ENCODE measurements around the gene PITPNC1.
"Not testable (repeated sequence)": the region's sequence is repeated elsewhere in the genome, so short reads cannot be mapped to it uniquely, and the experiment has no call there.

PITPNC1 gene

GRCh38 chr17:67478401-67479041, 101.4 kb downstream of the PITPNC1 start:
- H3K9me3 ChIP-seq (replicated peaks; ENCODE audit: insufficient read depth, low read length) = no peaks in the 10 kb centered on the region
- no peak for DNase-seq
- no peak overlapping the region for H3K4me2 ChIP-seq (ENCODE audit: low read depth, low read length)
- H4K20me1 ChIP-seq (ENCODE audit: insufficient read depth, low read length) = no peaks in the 10 kb centered on the region
- H3K36me3 ChIP-seq (replicated peaks; ENCODE audit: insufficient read depth, low read length) = no peaks in the 10 kb centered on the region
- H2AFZ ChIP-seq (ENCODE audit: low read length) = no peak overlapping the region
- H3K9me2 ChIP-seq (replicated peaks; ENCODE audit: insufficient read depth, low read length) = no peaks in the 10 kb centered on the region
- TF ChIP-seq EZH2phosphoT487 (IDR thresholded peaks at IDR 0.05; ENCODE audit: low read length) (no peak), EZH2 (optimal IDR thresholded peaks at IDR 0.05; ENCODE audit: low read depth, low read length) (no peak), CTCF (IDR thresholded peaks at IDR 0.05; ENCODE audit: low read length) (no peak)
- H3F3A ChIP-seq (ENCODE audit: insufficient read depth, low read length) = no peaks in the 10 kb centered on the region
- H3K4me1 ChIP-seq (ENCODE audit: low read length) = no peaks in the 10 kb centered on the region
- no peaks in the 10 kb centered on the region for H3K27me3 ChIP-seq (replicated peaks; ENCODE audit: insufficient read depth, low read length)
- H3K9ac ChIP-seq (ENCODE audit: low read length) = no peak overlapping the region
- H3K27ac ChIP-seq (ENCODE audit: low read length) = no peak overlapping the region
- peaks cover 15% of the 10 kb centered on the region for H3K79me2 ChIP-seq (ENCODE audit: low read length)
- no peak overlapping the region for H3K4me3 ChIP-seq (ENCODE audit: low read length)

GRCh38 chr17:67479148-67479547, 102.1 kb downstream of the PITPNC1 start:
- Histone ChIP-seq H3K9me3 (replicated peaks; ENCODE audit: insufficient read depth, low read length) (no peaks in the 10 kb centered on the region), H3K4me1 (ENCODE audit: low read length) (no peaks in the 10 kb centered on the region), H3K9ac (ENCODE audit: low read length) (no peak overlapping the region), H3K79me2 (ENCODE audit: low read length) (peaks cover 16% of the 10 kb centered on the region), H3K4me3 (ENCODE audit: low read length) (no peak overlapping the region), H2AFZ (ENCODE audit: low read length) (no peak overlapping the region), H3F3A (ENCODE audit: insufficient read depth, low read length) (no peaks in the 10 kb centered on the region), H3K4me2 (ENCODE audit: low read depth, low read length) (no peak overlapping the region), H3K9me2 (replicated peaks; ENCODE audit: insufficient read depth, low read length) (no peaks in the 10 kb centered on the region), H3K27ac (ENCODE audit: low read length) (no peak overlapping the region), H3K36me3 (replicated peaks; ENCODE audit: insufficient read depth, low read length) (no peaks in the 10 kb centered on the region), H3K27me3 (replicated peaks; ENCODE audit: insufficient read depth, low read length) (no peaks in the 10 kb centered on the region), H4K20me1 (ENCODE audit: insufficient read depth, low read length) (no peaks in the 10 kb centered on the region)
- no peak for DNase-seq
- TF ChIP-seq EZH2phosphoT487 (IDR thresholded peaks at IDR 0.05; ENCODE audit: low read length) = no peak

- H3K27ac ChIP-seq (ENCODE audit: low read length); H4K20me1 ChIP-seq (ENCODE audit: insufficient read depth, low read length); H3K9ac ChIP-seq (ENCODE audit: low read length): not testable (repeated sequence)
Measured at GRCh38 chr17:67480959-67481358, 103.9 kb downstream of the PITPNC1 start.

GRCh38 chr17:67481808-67482207, 104.7 kb downstream of the PITPNC1 start:
- Histone ChIP-seq H3K4me3 (ENCODE audit: low read length) (no peak overlapping the region), H3K9me2 (replicated peaks; ENCODE audit: insufficient read depth, low read length) (no peaks in the 10 kb centered on the region), H3K79me2 (ENCODE audit: low read length) (peaks cover 18% of the 10 kb centered on the region), H3K9ac (ENCODE audit: low read length) (no peak overlapping the region), H3K4me2 (ENCODE audit: low read depth, low read length) (no peak overlapping the region), H3K27me3 (replicated peaks; ENCODE audit: insufficient read depth, low read length) (no peaks in the 10 kb centered on the region), H2AFZ (ENCODE audit: low read length) (no peak overlapping the region), H3K27ac (ENCODE audit: low read length) (no peak overlapping the region), H4K20me1 (ENCODE audit: insufficient read depth, low read length) (no peaks in the 10 kb centered on the region), H3K9me3 (replicated peaks; ENCODE audit: insufficient read depth, low read length) (no peaks in the 10 kb centered on the region), H3K36me3 (replicated peaks; ENCODE audit: insufficient read depth, low read length) (no peaks in the 10 kb centered on the region), H3F3A (ENCODE audit: insufficient read depth, low read length) (no peaks in the 10 kb centered on the region), H3K4me1 (ENCODE audit: low read length) (no peaks in the 10 kb centered on the region)
- TF ChIP-seq EZH2phosphoT487 (IDR thresholded peaks at IDR 0.05; ENCODE audit: low read length) = no peak
- TF ChIP-seq EZH2 (optimal IDR thresholded peaks at IDR 0.05; ENCODE audit: low read depth, low read length) = no peak
- no peak for TF ChIP-seq CTCF (IDR thresholded peaks at IDR 0.05; ENCODE audit: low read length)
- no peak for DNase-seq

More at GRCh38 chr17:67480959-67481358, 103.9 kb downstream of the PITPNC1 start:
- peaks cover 20% of the 10 kb centered on the region for H3K79me2 ChIP-seq (ENCODE audit: low read length)
- H3K9me3 ChIP-seq (replicated peaks; ENCODE audit: insufficient read depth, low read length); H3K4me2 ChIP-seq (ENCODE audit: low read depth, low read length); H3F3A ChIP-seq (ENCODE audit: insufficient read depth, low read length); H3K9me2 ChIP-seq (replicated peaks; ENCODE audit: insufficient read depth, low read length); H3K4me3 ChIP-seq (ENCODE audit: low read length); H2AFZ ChIP-seq (ENCODE audit: low read length); DNase-seq; H3K27me3 ChIP-seq (replicated peaks; ENCODE audit: insufficient read depth, low read length); H3K4me1 ChIP-seq (ENCODE audit: low read length); H3K36me3 ChIP-seq (replicated peaks; ENCODE audit: insufficient read depth, low read length): not testable (repeated sequence)
